NCI-H1417 treated with DMSO at 0.1 percent for 48 hours (cell line): ENCODE data around the gene CMIP.
A peak's percentile ranks its signal among the peaks of the same experiment; 100 is the strongest.

Experiments
- DNase-seq: peaks from one replicate; lab custom pipeline; 2025; lab: John Stamatoyannopoulos, UW

The CMIP gene

DNA sequence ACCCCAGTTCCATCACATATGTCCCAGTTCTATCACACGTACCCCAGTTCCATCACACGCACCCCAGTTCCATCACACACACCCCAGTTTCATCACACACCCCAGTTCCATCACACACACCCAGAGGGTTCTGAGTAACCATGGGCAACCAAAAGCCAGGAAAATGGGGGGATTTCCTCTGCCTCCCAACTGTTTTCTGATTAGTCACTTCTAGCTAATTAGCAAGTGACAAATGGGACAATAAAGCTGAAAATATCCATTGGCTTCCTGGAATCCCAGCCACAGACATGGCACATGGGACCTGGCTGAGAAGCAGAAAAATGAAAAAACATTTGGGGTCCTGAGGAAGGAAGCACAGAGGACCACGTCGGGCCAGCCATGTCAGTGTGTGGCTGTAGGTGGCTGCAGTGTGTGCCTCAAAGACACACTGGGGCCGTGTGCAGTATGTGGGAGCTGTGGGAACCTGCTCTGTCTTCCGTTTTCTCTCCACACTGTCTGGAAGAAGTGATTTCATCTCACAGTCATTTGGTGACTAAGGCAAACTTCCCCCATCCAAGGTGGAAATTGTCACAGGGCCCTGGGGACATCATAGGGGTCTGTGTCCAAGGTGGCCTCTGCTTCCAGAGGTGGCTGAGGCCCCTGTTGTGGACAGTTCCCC, 106.7 kb downstream of the CMIP start:
- no peak for DNase-seq

DNA sequence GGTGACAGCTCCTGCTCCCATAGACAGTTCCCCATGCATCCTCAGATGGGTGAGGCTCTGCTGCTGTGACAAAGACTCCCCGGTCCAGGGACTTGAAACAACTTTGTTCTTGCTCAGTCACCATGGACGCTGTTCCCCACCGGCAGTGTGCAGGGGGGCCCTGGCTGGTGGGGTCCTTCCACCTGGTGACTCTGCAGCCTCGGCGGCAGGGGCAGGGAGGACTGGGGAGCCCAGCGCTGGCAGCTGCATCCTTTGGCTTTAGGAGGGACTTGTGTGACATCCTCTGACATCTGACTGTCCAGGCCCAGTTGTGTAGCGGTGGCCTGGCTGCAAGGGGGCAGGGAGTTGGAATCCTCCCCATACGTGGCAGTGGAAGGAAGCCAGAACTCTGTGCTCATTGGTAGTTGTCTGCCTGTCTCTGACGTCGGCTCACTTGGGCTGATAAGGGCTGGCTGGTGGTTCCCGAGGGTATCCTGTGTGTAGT, 107.3 kb downstream of the CMIP start:
- DNase-seq, result no peak

DNA sequence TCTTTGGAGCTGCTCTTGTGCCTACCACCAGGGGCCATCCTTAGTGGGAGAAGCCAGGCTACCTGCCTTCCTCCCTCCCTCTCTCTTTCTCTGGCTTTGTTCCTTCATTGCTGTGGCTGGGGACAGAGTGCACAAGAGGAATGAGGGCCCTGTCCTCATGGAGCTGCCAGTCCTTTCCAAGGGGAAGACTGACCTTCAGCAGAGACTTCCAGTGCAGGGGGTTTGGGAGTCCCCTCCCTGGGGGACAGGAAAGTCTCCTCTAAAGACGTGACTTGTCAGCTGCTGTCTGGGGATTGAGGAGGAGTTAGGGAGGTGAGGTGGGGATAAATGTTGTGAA, 108.1 kb downstream of the CMIP start:
- DNase-seq, result no peak

DNA sequence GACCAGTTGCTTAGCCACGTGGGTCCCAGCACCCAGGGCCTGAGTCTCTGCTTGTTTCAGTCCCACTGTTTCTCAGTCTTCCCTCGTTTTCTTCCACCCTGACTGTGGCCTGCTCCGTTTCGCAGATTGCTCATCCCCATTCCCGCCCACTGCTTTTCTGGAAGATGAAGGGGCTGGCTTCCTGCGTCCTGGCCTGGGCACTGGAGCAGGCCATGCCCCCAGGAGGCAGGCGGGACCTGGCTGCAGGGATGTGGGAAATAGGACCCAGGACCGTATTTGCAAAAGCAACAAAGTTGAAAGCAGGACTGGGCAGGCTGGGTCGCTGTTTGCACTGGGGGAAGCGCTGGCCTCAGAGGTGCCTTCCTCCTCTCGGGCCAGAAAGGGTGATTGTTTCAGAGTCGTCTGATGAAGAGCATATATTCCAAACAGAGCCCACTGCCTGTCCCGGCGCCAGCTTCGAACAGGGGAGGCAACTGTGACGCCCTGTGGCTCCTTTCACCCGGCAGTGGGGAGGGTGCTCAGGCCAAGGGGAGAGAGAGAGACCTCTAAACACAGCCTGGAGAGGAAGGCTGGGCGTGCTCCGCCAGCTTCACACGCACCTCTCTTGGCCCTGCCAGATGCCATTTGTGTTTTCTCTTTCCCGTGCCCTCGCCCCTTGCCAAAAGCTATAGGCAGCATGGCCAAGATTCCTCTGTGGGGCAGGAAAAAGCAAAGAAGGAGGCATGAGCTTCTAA, 108.6 kb downstream of the CMIP start:
- DNase-seq, result no peak

DNA sequence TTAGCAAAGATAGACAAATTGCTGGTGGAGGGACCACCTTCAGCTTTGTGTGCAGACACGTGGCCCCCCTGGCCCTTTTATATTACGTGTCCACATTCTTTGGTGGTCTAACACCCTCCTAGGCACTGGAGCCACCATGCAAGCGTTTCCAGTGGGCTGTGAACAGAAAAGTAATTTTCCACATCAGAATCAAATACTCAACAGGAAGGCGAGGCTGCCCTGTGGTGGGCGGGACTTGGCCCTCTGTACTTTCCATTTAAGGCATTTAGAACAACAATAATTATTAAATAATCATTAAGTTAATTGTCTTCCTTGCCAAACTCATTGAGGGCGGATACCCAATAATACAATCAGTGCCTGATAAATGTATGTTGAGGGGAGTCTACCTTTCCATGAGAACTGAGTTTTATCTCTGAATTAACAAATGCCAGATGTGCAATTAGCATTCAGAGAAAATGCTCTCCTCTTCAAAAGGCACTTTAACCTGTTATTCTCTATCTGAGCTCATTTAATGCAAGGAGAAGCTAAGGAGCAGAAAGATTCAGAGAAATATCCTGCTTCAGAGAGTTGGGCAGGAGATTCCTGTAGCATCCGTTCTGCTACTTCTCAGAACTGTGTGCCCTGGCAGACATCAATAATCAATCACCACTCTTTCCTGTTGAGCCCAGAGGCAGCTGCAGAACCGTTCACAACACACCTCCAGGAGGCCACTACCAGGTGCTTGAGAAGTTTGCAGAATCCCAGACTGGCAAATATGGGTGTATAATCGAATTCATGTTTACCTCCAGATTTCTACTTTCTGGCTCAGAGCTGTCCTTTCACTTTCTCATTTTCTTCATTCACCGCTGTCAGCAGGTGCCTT, 109.4 kb downstream of the CMIP start:
- no peak for DNase-seq

DNA sequence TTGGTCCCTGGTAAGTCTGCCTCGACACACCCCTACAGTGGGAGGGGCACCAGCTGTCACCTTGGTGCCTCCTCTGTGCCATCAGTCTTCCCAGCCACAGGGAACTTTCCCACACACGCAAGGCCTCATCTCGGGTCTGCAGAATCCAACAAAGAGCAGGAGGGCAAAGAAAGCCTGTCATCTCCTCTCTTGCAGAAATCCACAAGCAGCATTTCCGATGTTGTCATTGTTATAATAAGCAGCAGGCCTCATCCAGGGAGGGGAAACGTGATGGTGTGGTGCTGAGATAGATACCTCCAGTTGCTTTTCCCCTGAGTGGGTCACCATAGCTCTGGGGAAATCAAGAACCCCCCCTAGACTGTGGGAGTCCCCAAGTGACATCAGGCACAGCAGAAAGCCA, 110.4 kb downstream of the CMIP start:
- no peak for DNase-seq

DNA sequence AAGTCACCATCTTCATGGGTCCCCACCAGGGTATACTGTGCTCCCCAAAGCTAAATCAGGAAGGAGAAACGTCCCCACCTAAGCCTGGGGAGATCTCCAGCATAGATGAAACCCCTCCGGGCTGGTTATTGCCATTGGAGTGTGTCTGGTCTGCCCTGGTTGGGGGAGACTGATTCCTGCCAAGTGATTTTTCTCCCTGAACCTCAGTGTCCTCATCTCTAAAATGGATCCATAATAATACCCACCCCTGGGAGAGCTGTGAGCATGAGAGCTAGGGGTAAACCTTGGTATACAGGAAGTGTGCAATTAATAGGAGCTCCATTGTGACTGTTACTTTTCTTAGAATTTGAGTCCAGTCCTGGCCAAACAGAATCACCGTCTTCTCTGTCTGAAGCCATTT, 111.1 kb downstream of the CMIP start:
- no peak for DNase-seq

DNA sequence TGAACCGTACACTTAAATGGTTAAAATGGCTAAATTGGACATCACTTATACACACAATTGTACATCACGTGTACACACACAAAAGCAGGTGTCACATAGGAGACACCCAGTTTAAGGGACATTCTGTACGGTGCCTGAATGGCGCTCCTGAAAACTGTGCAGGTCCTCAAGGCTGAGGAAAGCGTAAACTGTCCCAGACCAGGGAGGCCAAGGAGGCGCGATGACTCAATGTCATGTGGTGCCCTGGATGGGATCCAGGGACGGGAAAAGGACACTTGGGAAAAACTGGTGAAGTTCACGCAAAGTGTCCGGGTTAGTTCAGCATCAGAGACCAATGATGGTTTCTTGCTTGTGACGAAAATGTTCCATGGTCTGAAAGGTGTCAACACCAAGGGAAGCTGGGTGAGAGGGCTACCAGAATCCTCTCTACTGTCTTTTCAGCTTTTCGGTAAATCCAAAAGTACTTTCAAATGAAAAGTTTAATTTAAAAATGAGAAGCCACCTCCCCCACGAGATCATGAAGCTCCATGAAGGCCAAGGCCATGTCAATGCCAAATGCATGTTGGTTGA, 112.2 kb downstream of the CMIP start:
- no peak for DNase-seq

DNA sequence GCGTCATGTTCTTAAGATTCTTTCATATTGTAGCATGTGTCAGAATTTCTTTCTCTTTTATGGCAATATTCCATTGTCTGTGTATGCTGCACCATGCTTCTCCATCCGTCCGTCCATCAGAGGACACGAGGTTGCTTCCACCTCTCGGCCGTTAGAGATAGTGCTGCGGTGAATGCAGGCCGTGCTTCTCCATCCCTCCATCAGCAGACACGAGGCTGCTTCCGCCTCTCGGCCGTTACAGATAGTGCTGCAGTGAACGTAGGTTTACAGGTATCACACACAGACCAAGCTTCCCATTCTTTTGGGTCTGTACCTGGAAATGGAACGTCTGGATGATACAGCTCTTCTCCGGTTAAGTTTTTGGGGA, 113.5 kb downstream of the CMIP start:
- no peak for DNase-seq

DNA sequence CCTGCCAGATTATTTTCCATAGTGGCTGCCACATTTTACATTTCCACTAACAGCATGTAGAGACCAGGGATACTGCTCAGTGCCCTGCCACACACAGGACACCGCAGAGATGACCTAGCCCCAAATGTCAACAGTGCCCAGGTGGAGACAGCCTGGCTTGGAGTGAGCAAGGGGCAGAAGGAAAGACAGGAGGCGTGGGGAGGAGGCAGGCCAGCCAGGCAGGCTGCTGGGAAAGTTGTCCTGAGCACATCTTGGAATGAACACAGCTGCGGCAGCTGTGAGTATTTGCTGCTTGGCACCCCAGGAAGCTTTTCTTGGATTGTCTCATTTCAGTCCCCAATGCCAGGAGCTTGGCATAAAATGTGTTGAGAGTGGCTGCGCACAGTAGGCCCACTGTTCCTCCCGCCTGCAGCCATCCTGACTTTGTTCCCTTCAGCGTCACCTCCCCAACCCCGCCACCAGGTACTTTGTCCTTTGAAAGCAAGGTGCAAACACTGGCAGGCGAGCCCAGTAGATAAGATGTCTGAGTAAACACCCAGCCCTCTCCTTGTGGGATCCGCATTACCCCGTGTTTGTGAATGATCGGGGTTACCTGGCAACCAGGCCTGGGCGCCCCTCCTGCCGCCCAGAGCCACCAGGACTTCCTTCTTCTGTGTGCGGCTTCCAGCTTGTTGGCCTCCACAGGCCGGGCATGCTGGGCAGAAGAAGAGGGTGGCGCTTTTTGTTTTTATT, 114.0 kb downstream of the CMIP start:
- DNase-seq, result peak; percentile 29

DNA sequence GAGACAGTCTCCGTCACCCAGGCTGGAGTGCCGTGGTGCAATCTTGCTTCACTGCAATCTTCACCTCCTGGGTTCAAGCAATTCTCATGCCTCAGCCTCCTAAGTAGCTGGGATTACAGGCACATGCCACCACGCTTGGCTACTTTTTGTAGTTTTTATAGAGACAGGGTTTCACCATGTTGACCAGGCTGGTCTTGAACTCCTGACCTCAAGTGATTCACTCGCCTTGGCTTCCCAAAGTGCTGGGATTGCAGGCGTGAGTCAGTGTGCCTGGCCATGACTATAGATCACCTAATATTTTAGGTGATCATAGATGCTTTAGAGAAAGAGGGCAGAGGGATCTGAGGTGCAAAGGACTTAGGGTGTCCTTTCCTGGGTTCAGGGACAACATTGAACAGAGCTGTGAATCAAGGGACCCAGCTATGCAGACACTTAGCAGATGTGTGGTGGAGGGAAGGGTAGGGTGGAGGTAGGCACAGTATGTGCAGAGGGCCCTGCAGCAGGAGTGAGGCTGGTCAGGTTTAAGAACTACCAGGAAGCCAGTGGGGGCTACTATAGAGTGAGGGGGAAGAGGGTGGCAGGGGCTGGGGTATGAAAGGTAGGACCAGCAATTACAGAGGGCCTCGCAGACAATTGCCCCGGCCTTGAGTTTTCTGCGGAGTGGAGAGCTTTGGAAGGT, 116.5 kb downstream of the CMIP start:
- DNase-seq, result no peak

DNA sequence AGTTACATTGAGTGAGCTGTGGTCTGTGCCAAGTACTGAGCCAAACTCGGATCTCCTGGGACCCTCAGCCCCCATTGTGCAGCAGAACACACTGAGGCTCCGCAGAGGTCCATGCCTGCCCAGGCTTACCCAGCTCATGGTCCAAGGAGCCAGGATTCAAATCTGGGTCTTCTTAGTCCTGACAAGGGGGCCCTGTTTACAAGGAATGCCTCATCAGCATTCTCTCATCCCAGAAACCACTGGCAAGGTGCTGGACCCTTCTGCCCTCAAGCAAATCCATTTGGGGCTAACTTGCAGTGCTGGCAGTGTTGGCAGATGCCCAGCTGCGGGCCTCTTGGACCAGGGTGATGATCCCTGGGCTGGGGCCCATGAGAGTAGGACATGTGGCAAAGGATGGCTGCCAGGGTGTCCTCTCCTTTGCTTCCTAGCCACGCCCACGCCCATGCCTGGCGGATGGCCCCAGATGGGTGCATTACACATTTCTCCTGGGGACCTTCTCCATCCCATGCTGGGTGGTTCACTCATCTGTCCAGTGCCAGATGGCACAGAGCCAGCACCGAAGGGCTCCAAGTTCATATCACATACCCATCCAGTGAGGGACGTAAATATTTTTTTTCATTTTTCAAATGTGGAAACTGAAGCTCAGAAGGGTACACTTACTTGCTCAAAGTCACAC, 117.7 kb downstream of the CMIP start:
- DNase-seq, result no peak

DNA sequence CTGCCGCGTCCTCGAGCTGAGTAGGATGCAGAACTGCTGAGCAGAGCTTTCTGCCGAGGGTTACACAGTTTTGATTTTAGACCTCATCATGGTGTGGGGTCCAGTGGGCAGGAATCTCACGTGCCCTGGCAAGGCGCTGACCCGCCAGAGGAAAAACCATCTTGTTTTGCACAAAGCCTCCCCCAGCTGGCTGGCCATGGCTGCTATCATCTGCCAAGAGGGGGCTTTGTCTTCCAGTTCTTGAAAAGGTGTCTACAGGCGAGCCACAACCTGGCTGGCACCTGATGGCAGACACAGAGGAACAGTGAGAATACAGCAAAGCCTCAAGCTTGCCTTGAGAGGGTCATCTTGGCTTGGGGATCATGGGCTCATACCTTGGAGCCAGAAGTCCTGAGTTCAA, 118.3 kb downstream of the CMIP start:
- DNase-seq, result no peak

DNA sequence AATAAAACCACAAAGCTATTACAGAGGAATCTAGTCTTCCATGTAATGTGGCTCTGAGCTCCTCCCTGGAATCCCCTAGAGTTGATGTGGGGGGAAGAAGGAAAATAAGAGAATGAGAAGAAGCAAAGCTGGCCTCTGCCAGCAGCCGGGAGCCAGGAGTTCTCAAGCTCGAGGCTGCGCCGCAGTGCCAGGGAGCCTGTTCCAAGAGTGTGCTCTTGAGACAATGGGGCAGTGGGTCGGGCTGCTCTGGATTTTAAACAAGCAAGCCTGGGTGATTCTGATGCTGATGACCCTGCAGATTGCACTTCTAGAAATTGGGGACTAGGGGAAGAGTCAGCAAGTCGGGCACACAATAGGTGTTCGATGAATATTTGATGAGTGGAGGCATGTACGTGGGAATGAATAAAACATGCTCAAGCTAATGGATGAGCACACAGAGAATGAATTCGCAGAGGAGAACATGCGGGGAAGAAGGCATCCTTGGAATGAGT, 119.9 kb downstream of the CMIP start:
- no peak for DNase-seq

DNA sequence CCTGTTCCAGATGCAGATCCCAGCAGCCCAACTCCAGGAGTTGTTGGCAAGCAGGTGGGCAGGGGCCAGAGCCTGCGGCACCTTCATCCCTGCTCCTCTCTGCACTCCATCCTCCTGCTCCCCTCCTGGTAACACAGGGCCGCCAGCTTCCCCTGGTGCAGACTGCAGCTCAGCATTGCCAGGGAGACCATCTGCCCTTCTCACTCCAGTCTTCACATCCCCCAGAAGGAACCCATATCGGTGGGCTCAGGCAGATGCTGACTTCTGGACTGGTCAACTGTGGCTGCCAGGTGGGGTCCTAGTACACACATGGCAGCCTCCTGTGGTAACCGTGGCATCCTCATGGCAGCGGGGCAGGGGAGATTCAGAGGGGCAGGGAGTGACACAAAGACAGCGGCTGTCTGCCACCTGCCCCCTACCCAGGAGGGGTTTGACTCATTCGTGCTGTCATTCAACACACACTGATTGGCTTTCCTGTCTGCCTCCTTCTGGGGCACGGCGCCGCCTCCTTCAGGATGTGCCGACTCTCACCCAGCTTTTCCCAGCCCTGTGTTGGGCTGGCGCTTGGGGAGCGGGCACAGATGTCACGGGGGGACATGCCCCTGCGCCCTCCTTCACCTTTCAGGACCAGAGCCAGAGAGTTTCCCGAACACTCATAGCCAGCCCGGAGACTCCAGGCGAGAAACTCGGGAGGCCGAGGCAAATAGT, 120.9 kb downstream of the CMIP start:
- DNase-seq, result no peak

DNA sequence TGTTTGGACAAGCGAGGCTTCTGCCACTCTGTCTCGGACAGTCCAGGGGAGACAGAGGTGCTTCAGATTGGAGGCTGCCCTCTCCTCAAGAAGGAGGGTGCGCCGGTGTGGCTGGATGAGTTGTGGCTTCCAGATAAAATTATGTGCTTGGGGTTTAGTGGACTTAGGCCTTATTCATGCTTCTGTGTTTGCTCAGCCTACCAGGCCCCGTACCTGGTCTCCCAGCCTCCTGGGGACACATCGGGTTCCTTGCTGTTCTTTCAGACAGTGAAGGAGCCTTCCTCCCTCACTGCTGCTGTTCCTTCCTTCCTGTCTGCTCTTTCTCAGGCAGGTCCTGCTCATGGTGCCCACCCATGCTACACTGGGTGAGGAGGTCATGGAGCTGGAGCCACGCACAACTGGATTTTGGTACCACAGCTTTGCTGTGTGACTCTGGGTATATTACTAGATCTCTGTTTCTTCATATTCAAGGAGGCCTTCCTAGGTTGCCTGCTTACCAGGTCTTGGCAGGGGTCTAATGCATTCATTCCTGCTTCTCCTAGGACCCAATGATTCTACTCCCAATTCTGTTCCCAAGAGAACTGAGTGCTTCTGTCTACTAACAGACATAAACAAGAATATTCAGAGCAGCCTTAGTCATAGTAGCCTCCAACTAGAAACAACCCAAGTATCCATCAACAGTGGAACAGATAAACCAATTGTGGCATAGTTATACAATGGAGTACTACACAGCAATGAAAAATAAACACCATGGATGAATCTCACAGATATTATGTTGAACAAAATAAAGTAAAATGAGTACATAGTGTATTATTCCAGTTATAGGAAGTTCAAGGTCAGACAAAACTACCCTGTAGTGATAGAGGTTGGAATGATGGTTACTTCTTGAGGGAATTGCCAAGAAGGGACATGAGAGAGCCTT, 121.7 kb downstream of the CMIP start:
- no peak for DNase-seq

DNA sequence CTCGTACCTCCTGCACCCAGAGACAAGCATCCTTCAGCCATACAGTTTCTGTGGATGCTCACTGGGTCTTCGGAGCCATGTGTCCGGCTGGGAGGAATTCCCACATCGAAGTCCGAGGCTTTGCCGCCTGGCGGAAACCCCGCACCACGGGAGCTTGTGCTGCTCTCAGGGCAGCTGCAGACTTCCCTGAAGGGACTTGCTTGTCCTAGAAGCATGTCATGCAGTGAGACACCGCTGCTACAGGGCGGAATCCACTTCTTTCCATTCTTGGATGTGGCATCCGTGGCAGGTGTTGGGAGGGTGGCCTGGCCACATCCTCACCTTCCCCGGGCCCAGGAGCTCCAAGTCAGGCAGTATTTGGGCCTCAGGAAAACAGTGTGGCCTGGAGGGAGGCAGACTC, 122.5 kb downstream of the CMIP start:
- no peak for DNase-seq

DNA sequence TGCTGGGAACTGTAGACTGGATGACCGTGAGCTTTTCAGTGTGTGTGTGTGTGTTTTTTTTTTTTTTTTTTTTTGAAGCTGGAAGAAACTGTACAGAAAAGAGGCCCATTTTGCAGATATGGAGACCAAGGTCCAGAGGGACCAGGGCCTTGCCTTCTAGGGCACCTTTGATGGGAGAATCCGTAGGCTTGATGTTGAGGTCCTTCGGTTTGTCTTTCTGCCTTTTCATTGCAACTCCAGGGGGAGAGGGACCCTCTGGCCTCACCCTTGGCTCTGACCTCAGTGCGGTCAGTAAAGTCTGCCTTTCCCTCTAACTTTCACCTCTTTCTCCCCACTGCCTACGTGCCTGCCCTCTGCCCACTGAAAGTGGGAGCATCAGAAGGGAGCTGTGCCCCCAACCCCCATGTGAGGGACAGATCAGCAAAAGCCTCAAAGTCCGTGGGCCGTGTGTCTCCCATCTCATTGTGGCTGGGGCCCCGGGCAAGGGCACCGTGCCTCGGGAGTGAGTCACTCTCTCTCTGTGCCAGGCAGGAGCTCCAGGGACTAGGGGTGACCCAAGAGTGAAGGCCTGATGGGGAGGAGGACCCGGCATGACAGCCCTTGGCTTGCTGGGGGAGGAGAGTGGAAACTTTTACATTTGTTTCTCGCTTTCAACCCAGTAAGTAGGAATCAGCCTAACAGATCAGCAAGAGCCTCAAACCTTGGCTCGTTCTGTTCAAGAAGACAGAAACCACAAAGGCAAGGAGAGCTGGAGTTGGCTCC, 123.6 kb downstream of the CMIP start:
- no peak for DNase-seq
